ENCODE measurements around the gene KPNA5. TPM values are rescaled to one million over a fixed set of nuclear protein-coding genes. Genes with fewer than 3 reads are reported as not detected.

KPNA5 gene
- total RNA-seq, 1 experiment from 2014 or later, result 12.2 TPM

- no peak overlapping the region for H3K27ac Mint-ChIP-seq
- H3K9me3 Mint-ChIP-seq, result peaks cover 3% of the 10 kb centered on the region; the same call in 1 of the 2 replicates
- ATAC-seq, result peak; percentile 29
- POLR2A ChIA-PET, result no interaction called here
- H3K36me3 Mint-ChIP-seq, result no peaks in the 10 kb centered on the region
- H3K4me3 Mint-ChIP-seq, result peak overlapping the region; percentile 74
- peaks cover 45% of the 10 kb centered on the region for H3K27me3 Mint-ChIP-seq (ENCODE audit: low read depth)
- CTCF ChIA-PET, result interaction anchor here (1.5 to 2.0 kb wide), 2 partner anchors 14 to 113 kb away, joined by 3 to 12 read pairs; partner anchors contain the start of gene RFX6
- peaks cover 14% of the 10 kb centered on the region for H3K4me1 Mint-ChIP-seq
- no peak for DNase-seq (ENCODE audit: low spot score)
- TF ChIP-seq FOXP1 (CRISPR knock-in tag; IDR thresholded peaks at IDR 0.05; ENCODE audit: borderline replicate concordance), result no peak
- no peak for TF ChIP-seq ZNF263 (CRISPR knock-in tag; IDR thresholded peaks at IDR 0.05; ENCODE audit: low read depth)
- TF ChIP-seq FOXK1 (CRISPR knock-in tag; IDR thresholded peaks at IDR 0.05), result no peak
- TF ChIP-seq NR2C2 (CRISPR knock-in tag; IDR thresholded peaks at IDR 0.05), result no peak
These were observed 83.1 kb downstream of the KPNA5 start for GRCh38 chr6:116763906-116764628.

- DNase-seq (ENCODE audit: low spot score) (peak; percentile 43), ATAC-seq (peak; percentile 73)
- H3K27ac Mint-ChIP-seq, result no peak overlapping the region
- H3K4me3 Mint-ChIP-seq, result peak overlapping the region; percentile 74
- peaks cover 14% of the 10 kb centered on the region for H3K4me1 Mint-ChIP-seq
- POLR2A ChIA-PET, result no interaction called here
- TF ChIP-seq FOXP1 (CRISPR knock-in tag; IDR thresholded peaks at IDR 0.05; ENCODE audit: borderline replicate concordance), result no peak
- TF ChIP-seq FOXP4 (CRISPR knock-in tag; IDR thresholded peaks at IDR 0.05), result no peak
- TF ChIP-seq, protein P1, sequence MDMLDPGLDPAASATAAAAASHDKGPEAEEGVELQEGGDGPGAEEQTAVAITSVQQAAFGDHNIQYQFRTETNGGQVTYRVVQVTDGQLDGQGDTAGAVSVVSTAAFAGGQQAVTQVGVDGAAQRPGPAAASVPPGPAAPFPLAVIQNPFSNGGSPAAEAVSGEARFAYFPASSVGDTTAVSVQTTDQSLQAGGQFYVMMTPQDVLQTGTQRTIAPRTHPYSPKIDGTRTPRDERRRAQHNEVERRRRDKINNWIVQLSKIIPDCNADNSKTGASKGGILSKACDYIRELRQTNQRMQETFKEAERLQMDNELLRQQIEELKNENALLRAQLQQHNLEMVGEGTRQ (CRISPR knock-in tag; IDR thresholded peaks at IDR 0.05), result 0 out of 2 replicates have a peak, but pooled peaks have one; percentile 16
- TF ChIP-seq, protein P2, sequence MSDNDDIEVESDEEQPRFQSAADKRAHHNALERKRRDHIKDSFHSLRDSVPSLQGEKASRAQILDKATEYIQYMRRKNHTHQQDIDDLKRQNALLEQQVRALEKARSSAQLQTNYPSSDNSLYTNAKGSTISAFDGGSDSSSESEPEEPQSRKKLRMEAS (CRISPR knock-in tag; IDR thresholded peaks at IDR 0.05), result 0 out of 2 replicates have a peak, but pooled peaks have one; percentile 2
- TF ChIP-seq USF1 (CRISPR knock-in tag; IDR thresholded peaks at IDR 0.05), result 0 out of 2 replicates have a peak, but pooled peaks have one; percentile 10
- TF ChIP-seq, protein P3, sequence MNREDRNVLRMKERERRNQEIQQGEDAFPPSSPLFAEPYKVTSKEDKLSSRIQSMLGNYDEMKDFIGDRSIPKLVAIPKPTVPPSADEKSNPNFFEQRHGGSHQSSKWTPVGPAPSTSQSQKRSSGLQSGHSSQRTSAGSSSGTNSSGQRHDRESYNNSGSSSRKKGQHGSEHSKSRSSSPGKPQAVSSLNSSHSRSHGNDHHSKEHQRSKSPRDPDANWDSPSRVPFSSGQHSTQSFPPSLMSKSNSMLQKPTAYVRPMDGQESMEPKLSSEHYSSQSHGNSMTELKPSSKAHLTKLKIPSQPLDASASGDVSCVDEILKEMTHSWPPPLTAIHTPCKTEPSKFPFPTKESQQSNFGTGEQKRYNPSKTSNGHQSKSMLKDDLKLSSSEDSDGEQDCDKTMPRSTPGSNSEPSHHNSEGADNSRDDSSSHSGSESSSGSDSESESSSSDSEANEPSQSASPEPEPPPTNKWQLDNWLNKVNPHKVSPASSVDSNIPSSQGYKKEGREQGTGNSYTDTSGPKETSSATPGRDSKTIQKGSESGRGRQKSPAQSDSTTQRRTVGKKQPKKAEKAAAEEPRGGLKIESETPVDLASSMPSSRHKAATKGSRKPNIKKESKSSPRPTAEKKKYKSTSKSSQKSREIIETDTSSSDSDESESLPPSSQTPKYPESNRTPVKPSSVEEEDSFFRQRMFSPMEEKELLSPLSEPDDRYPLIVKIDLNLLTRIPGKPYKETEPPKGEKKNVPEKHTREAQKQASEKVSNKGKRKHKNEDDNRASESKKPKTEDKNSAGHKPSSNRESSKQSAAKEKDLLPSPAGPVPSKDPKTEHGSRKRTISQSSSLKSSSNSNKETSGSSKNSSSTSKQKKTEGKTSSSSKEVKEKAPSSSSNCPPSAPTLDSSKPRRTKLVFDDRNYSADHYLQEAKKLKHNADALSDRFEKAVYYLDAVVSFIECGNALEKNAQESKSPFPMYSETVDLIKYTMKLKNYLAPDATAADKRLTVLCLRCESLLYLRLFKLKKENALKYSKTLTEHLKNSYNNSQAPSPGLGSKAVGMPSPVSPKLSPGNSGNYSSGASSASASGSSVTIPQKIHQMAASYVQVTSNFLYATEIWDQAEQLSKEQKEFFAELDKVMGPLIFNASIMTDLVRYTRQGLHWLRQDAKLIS (CRISPR knock-in tag; IDR thresholded peaks at IDR 0.05; ENCODE audit: borderline replicate concordance), result no peak
- H3K9me3 Mint-ChIP-seq, result peaks cover 2% of the 10 kb centered on the region; the same call in 1 of the 2 replicates
- no peaks in the 10 kb centered on the region for H3K36me3 Mint-ChIP-seq
- peaks cover 45% of the 10 kb centered on the region for H3K27me3 Mint-ChIP-seq (ENCODE audit: low read depth)
- CTCF ChIA-PET, result interaction anchor here (1.5 to 2.0 kb wide), 3 partner anchors 14 to 163 kb away, joined by 3 to 12 read pairs (median 5); partner anchors contain the start of gene RFX6
These were observed 83.6 kb downstream of the KPNA5 start for GRCh38 chr6:116764629-116764960.

DNA sequence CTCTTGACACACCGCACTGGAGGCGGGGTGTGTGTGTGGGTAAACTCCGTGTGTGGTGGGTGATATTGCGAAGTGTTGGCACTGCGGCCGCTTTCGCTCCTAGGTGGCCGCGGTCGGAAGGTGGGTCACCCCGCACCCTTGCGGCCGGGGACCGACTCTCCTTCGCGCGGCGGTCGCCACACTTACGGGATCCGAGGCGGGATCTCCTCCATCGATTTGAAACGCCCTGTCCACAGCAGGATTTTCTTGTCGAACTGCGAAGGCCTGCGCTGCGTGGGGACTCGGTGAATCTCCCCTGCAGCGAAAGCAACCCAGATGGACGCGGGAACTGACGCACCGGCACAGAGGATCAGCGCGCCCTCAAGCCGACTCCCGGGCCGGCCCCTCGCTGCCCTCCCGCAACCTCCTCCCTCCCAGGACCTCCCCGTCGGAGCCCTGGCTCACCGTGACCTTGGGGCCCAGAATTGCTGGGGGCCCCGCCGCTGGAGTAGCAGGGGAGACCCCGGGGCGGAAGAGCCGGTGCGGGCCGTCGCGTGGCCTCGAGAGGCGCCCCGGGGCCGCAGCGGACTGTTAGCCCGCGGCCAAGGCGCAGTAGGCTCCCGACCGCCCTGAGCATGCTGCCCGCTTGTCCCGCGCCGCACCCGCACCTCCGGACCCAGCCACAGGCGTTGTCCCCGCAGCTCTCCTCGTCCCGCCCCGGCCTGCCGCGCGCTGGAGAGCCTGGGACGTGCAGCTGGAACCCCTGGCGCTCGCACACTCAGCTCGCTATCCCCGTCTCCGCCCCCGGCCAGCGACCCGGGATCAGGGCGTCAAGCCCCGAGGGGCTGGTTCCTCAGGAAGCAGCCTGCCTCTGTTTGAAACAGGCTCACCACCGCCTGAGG, 84.2 kb downstream of the KPNA5 start, which contains the start of gene FAM162B:
TSS of gene FAM162B (minus strand) at position 759 of the 881 bp plus-strand sequence. CDS start at position 616, 143 bp downstream.
- no peaks in the 10 kb centered on the region for H3K9me3 Mint-ChIP-seq
- DNase-seq (ENCODE audit: low spot score), result peak; percentile 67
- ChIA-PET CTCF (interaction anchor here (1.5 to 2.0 kb wide), 3 partner anchors 13 to 162 kb away, joined by 3 to 12 read pairs (median 5); partner anchors contain the start of gene RFX6), POLR2A (no interaction called here)
- no peaks in the 10 kb centered on the region for H3K36me3 Mint-ChIP-seq
- H3K4me3 Mint-ChIP-seq, result peak within 1 kb of the TSS; percentile 74
- peak; percentile 70 for ATAC-seq
- H3K27me3 Mint-ChIP-seq (ENCODE audit: low read depth), result peaks cover 45% of the 10 kb centered on the region
- H3K4me1 Mint-ChIP-seq, result peaks cover 14% of the 10 kb centered on the region
- H3K27ac Mint-ChIP-seq, result no peak within 1 kb of the TSS
- TF ChIP-seq ZNF512 (CRISPR knock-in tag; IDR thresholded peaks at IDR 0.05; ENCODE audit: borderline replicate concordance) (no peak), NR1H2 (CRISPR knock-in tag; IDR thresholded peaks at IDR 0.05) (no peak), GABPB1 (CRISPR knock-in tag; IDR thresholded peaks at IDR 0.05) (no peak), OVOL2 (CRISPR knock-in tag; IDR thresholded peaks at IDR 0.05; ENCODE audit: borderline replicate concordance) (no peak), MLX (CRISPR knock-in tag; IDR thresholded peaks at IDR 0.05) (no peak)
- TF ChIP-seq, protein P4, sequence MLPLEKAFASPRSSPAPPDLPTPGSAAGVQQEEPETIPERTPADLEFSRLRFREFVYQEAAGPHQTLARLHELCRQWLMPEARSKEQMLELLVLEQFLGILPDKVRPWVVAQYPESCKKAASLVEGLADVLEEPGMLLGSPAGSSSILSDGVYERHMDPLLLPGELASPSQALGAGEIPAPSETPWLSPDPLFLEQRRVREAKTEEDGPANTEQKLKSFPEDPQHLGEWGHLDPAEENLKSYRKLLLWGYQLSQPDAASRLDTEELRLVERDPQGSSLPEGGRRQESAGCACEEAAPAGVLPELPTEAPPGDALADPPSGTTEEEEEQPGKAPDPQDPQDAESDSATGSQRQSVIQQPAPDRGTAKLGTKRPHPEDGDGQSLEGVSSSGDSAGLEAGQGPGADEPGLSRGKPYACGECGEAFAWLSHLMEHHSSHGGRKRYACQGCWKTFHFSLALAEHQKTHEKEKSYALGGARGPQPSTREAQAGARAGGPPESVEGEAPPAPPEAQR (CRISPR knock-in tag; IDR thresholded peaks at IDR 0.05), result no peak
- TF ChIP-seq, protein P2 (CRISPR knock-in tag; IDR thresholded peaks at IDR 0.05), result peak; percentile 70; the same call in 1 of the 2 replicates
